DOHH2 (cell line): ENCODE measurements around the gene SRRM1.

ENCODE experiments used
- EZH2phosphoT487 ChIP-seq: fragments of 200-600 bp; sonication (generic); IDR thresholded peaks from 2 replicates; pipeline ENCODE4 v1.6.1; 2017; ENCODE audit warnings: borderline replicate concordance, mild to moderate bottlenecking, antibody characterized with exemption, low read length, moderate library complexity, mixed read lengths
- TF ChIP-seq, protein P1 (sequence below): fragments of 200-600 bp; sonication (generic); IDR thresholded peaks from one replicate; pipeline ENCODE4 v1.5.1; 2014; ENCODE audit warnings: antibody characterized with exemption, mild to moderate bottlenecking, low read depth, low read length; ENCODE audit not compliant: poor library complexity, severe bottlenecking

DNA sequence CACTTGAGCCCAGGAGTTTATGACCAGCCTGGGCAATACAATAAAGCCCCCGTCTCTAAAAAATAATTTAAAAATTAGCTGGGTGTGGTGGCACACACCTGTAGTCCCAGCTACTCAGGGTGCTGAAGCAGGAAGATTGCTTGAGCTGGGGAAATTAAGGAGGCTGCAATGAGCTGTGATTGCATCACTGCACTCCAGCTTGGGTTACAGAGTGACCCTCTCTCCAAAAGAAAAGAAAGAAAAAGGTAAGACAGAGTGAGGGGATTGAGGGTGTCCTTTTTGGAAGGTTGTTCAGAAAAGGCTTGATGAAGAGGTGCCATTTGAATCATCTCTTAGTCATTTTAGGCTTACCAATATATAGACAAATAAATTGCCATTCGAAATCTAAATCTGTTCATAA, 4.0 kb upstream of the SRRM1 start:
- TF ChIP-seq, protein P1, sequence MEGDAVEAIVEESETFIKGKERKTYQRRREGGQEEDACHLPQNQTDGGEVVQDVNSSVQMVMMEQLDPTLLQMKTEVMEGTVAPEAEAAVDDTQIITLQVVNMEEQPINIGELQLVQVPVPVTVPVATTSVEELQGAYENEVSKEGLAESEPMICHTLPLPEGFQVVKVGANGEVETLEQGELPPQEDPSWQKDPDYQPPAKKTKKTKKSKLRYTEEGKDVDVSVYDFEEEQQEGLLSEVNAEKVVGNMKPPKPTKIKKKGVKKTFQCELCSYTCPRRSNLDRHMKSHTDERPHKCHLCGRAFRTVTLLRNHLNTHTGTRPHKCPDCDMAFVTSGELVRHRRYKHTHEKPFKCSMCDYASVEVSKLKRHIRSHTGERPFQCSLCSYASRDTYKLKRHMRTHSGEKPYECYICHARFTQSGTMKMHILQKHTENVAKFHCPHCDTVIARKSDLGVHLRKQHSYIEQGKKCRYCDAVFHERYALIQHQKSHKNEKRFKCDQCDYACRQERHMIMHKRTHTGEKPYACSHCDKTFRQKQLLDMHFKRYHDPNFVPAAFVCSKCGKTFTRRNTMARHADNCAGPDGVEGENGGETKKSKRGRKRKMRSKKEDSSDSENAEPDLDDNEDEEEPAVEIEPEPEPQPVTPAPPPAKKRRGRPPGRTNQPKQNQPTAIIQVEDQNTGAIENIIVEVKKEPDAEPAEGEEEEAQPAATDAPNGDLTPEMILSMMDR, result no peak
- no peak for TF ChIP-seq EZH2phosphoT487
